Glutamatergic neuron (in vitro differentiated cells): ENCODE measurements around the gene POLRMT. TPM values are rescaled to one million over a fixed set of nuclear protein-coding genes. Genes with fewer than 3 reads are reported as not detected.
A peak's percentile ranks its signal among the peaks of the same experiment; 100 is the strongest.

ENCODE experiments used
- DNase-seq: peaks from one replicate; pipeline ENCODE4 v3.0.0; 2022
- H3K27ac Mint-ChIP-seq: one replicate; pipeline ENCODE4 v1.8.0; 2020; ENCODE audit warnings: mild to moderate bottlenecking, mixed read lengths, inconsistent platforms; ENCODE audit not compliant: unreplicated experiment
- H3K27me3 Mint-ChIP-seq: one replicate; pipeline ENCODE4 v1.8.0; 2020; ENCODE audit warnings: mild to moderate bottlenecking, moderate library complexity, mixed read lengths, inconsistent platforms; ENCODE audit not compliant: unreplicated experiment
- H3K36me3 Mint-ChIP-seq: one replicate; pipeline ENCODE4 v1.8.0; 2020; ENCODE audit warnings: mild to moderate bottlenecking, mixed read lengths, inconsistent platforms; ENCODE audit not compliant: unreplicated experiment
- H3K4me1 Mint-ChIP-seq: one replicate; pipeline ENCODE4 v1.8.0; 2020; ENCODE audit warnings: mild to moderate bottlenecking, low read depth, mixed read lengths, inconsistent platforms; ENCODE audit not compliant: unreplicated experiment
- H3K4me3 Mint-ChIP-seq: one replicate; pipeline ENCODE4 v1.8.0; 2020; ENCODE audit warnings: mild to moderate bottlenecking, mixed read lengths, inconsistent platforms; ENCODE audit not compliant: unreplicated experiment
- H3K9me3 Mint-ChIP-seq: one replicate; pipeline ENCODE4 v1.8.0; 2020; ENCODE audit warnings: mild to moderate bottlenecking, moderate library complexity, mixed read lengths, inconsistent platforms; ENCODE audit not compliant: unreplicated experiment
- total RNA-seq: library from RNA; stranded (reverse); fragmentation: NEBNext Ultra II Directional; extraction: Animal tissue kit (Norgen Biotek cat#: 25700); gene quantifications from one replicate; pipeline ENCODE4 v1.2.1, GENCODE V29; 2021; ENCODE audit not compliant: unreplicated experiment
- TF ChIP-seq, protein P1 (sequence below): fragments of 200-600 bp; sonication (generic); IDR thresholded peaks from one replicate; pipeline ENCODE4 v1.5.0; 2021; ENCODE audit not compliant: partially characterized antibody, unreplicated experiment

POLRMT gene
- total RNA-seq, 1 donor from 2014 or later: 79.9 TPM

DNA sequence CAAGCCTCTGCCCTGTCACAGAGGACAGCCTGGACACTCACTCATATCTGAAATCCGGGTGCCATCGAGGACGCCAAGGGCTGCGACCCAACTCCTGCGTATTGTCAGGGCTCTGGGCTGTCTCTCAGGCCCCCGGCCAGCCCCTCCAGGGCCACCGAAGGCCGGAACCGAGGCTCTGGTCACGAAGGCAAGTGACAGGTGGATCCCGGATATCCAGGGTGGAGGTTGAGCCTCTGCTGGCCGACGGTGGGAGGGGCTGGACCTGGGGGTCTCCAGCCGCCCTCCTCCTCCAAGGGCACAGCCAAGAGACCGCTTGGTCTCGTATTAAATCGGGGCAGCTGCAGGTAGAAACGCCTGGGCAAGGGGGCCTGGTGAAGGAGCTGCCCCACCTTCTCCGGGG lies 24.3 kb upstream of the POLRMT start:
- Mint-ChIP-seq H3K36me3 (no peaks in the 10 kb centered on the region), H3K27ac (peak overlapping the region; percentile 12), H3K4me3 (no peak overlapping the region), H3K27me3 (peaks cover 9% of the 10 kb centered on the region), H3K9me3 (peaks cover 5% of the 10 kb centered on the region), H3K4me1 (peaks cover 16% of the 10 kb centered on the region)
- no peak for DNase-seq
- TF ChIP-seq, protein P1, sequence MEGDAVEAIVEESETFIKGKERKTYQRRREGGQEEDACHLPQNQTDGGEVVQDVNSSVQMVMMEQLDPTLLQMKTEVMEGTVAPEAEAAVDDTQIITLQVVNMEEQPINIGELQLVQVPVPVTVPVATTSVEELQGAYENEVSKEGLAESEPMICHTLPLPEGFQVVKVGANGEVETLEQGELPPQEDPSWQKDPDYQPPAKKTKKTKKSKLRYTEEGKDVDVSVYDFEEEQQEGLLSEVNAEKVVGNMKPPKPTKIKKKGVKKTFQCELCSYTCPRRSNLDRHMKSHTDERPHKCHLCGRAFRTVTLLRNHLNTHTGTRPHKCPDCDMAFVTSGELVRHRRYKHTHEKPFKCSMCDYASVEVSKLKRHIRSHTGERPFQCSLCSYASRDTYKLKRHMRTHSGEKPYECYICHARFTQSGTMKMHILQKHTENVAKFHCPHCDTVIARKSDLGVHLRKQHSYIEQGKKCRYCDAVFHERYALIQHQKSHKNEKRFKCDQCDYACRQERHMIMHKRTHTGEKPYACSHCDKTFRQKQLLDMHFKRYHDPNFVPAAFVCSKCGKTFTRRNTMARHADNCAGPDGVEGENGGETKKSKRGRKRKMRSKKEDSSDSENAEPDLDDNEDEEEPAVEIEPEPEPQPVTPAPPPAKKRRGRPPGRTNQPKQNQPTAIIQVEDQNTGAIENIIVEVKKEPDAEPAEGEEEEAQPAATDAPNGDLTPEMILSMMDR: no peak

DNA sequence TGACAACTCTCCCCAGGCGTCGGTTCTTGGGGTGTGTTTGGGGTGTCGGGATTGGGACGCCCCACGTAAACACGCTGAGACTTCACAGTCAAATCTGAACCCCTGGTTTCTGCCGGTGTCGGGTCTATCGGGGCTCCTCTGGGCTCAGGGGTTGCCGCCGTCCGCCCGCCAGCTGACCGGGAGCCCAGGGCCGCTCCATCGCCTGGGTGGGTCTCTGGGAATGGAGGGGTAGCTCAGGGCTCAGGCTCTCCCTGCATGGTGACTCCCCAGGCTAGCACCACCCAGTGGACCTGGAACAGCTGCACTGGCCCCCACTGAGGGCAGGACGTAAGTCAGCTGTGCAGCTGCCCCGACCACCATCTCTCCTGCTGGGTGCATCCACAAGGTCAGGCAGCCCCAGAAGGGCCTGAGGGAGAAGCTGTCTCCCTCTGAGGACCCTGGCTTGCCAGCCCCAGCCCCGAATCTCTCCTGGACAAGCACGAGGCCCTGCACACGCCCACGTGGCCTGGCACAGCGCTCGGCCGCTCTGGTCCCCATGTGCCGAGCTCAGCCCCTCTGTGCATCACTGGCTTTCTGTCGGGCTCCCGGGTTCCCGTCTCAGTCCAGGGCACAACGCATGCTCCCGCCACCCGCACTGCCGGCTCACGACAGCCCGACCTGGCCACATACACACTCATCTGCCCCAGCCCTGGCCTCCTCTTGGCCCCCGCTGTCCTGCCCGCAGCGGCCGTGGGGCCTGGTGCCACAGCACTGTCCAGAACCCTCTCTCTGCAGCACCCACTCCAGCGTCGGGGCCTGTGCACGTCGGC lies 23.6 kb upstream of the POLRMT start:
- Mint-ChIP-seq H3K9me3 (peaks cover 5% of the 10 kb centered on the region), H3K4me3 (no peak overlapping the region)

DNA sequence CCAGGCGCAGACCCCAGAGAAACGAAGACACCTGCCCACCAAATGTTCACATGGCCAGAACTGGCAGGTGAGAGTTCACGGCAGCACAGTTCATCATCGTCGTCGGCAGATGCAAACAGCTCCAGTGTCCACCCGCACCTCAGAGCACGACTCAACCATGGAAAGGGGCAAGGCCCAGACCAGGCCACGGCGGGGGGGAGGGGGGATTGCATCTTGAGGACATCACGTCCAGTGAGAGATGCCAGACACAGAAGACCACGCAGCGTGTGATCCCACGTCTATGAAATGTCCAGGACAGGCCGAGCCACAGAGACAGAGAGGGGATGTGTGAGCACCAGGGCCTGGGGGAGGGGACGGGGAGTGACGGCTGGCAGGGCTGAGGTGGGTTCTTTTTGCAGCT lies 22.4 kb upstream of the POLRMT start:
- H3K27ac Mint-ChIP-seq: peak overlapping the region; percentile 50
- DNase-seq: no peak

More for the DNA sequence above, 23.6 kb upstream of the POLRMT start:
- DNase-seq: no peak
- H3K27me3 Mint-ChIP-seq: peaks cover 9% of the 10 kb centered on the region
- TF ChIP-seq, protein P1: no peak
- peaks cover 16% of the 10 kb centered on the region for H3K4me1 Mint-ChIP-seq
- H3K36me3 Mint-ChIP-seq: no peaks in the 10 kb centered on the region
- no peak overlapping the region for H3K27ac Mint-ChIP-seq

DNA sequence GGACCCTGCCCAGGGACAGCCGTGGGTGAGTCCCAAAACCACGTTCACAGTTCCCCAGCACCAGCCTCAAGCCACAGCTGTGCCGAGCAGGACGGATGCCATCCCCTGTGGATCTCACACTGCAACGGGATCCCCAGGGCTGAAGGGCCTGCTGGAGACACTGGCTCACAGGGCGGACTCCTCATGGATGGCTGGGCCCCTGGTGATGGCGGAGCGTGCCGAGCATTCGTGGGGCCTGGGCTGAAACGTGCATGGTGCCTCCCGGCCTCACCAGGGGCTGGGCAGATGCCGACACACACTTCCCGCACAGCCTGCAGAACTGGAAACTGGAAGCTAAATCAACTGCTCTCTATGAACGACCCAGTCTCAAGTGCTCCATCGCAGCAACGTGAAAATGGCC lies 20.1 kb upstream of the POLRMT start:
- H3K4me3 Mint-ChIP-seq: no peak overlapping the region

More for the DNA sequence above, 22.4 kb upstream of the POLRMT start:
- Mint-ChIP-seq H3K4me1 (peaks cover 16% of the 10 kb centered on the region), H3K9me3 (peaks cover 6% of the 10 kb centered on the region), H3K4me3 (no peak overlapping the region), H3K27me3 (peaks cover 6% of the 10 kb centered on the region), H3K36me3 (no peaks in the 10 kb centered on the region)
- TF ChIP-seq, protein P1: no peak

More for the DNA sequence above, 20.1 kb upstream of the POLRMT start:
- Mint-ChIP-seq H3K36me3 (no peaks in the 10 kb centered on the region), H3K9me3 (peaks cover 6% of the 10 kb centered on the region), H3K27ac (peak overlapping the region; percentile 8), H3K4me1 (peaks cover 11% of the 10 kb centered on the region), H3K27me3 (peaks cover 4% of the 10 kb centered on the region)
- no peak for DNase-seq
- TF ChIP-seq, protein P1: no peak
